GM21447 (cell line): Measurements from ENCODE around the gene GPS2.
"Not testable (repeated sequence)": the region's sequence is repeated elsewhere in the genome, so short reads cannot be mapped to it uniquely, and the experiment has no call there.

ENCODE experiments used
- ATAC-seq: cut with Tn5 transposase; IDR thresholded peaks from one replicate; pipeline ENCODE4 v1.9.1; 2021; ENCODE audit not compliant: unreplicated experiment

The GPS2 gene

DNA sequence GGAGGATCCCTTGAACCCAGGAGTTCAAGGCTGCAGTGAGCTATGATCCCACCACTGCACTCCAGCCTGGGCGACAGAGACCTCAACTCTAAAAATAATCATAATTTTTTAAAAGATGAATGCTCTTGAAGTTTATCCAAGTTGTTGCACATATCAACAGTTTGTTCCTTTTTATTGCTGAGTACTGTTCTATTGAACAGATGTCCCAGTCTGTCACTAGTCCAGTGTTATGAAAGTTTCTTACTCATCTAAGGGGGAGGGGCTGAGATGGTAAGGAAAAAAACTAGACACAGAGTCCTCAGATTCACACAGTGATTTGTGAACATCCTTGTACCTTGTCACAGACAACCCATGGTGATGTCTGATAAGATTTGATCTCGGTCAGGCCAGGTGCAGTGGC lies 25.0 kb upstream of the GPS2 start:
- no peak for ATAC-seq

- ATAC-seq = not testable (repeated sequence)
Measured at GRCh38 chr17:7337600-7337999, 22.4 kb upstream of the GPS2 start.

GRCh38 chr17:7336240-7337175 lies 21.3 kb upstream of the GPS2 start, which contains the start of gene ACAP1:
Gene ACAP1, plus strand, starts transcription at chr17:7336529. Its CDS starts 206 bp downstream, at chr17:7336735.
- ATAC-seq = peak; percentile 72

DNA sequence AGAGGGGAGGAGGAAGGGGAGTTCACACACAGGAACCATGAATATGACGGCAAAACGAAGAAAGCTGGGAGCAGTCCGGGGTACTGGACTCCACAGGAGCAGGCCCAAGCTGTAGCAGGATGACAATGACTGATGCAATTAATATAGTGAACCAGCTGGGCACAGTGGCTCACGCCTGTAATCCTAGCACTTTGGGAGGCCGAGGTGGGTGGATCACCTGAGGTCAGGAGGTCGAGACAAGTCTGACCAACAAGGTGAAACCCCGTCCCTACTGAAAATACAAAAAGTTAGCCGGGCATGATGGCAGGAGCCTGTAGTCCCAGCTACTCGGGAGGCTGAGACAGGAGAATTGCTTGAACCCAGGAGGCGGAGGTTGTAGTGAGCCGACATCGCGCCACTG lies 20.6 kb upstream of the GPS2 start:
- ATAC-seq = not testable (repeated sequence)

- ATAC-seq = no peak
Measured at GRCh38 chr17:7334938-7335538, 19.9 kb upstream of the GPS2 start.

GRCh38 chr17:7332600-7333069 lies 17.5 kb upstream of the GPS2 start:
- ATAC-seq = not testable (repeated sequence)

DNA sequence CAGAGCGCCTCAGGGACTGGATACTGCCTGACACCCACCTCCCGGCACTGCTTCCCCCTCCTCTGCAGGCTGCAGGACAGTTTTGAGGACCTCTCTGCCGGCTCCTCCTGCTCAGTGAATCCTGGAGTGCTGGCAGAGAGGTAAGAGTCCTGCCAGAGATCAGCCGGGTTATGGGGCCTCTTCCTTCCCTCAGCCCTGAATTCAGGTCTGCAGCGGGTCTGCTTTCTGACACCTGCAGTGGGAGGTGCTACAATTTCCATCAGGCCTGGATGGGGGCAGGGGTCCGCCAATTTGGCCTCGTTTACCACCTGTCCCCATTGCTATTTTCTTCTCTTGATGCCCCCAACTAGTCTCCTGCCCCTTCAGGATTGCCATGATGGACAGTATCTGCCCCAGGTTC lies 17.0 kb upstream of the GPS2 start:
- ATAC-seq = no peak

DNA sequence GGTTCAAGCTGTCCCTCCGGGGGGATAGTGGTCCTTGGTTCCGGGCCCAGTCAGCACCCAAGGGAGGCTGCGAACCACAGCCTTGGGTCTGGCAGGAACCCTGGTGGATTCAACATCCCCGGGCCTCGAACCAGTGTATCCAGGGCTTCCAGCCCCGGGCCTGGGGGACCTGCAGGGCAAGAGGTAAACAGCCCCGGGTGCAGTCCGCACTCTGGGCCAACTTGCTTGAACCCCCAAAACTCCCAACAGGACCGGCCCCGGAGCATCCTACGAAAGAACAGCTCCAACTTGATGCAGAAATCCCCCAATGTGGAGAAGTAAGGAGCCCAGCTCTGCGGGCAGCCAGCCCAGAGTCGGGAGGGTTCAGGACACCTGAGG lies 15.5 kb upstream of the GPS2 start:
- no peak for ATAC-seq

- peak; percentile 41 for ATAC-seq
Measured at GRCh38 chr17:7329997-7330637, 15.0 kb upstream of the GPS2 start.

DNA sequence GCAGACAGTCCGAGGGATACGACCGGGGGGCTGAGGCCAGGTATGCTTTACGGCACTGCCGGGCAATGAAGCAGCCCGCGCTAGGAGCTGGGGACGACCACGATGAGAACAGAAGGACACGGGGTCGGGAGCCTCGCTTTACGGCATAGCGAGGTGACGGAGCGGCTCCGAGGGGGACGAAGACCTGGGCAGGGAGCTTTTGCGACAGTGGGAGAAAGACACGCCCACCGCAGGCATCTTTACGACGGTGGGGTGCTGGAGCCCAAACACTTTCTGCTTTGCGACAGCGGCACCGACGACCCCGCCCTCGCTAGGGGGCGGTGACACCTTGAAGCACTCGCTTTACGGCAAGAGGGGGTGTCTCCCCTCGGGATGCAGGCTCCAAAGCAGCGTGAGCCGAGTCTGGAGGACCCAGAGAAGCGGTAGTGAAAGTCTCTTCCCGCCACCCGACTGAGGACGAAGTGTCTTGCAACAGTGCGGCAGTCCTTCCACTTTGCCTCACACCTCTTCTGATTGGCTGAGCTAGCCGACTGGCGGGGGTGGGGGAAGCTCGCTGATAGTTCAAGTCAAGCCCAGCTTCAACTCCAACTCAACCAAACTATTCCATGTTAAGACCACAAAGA lies 14.3 kb upstream of the GPS2 start:
- peak; percentile 43 for ATAC-seq

- ATAC-seq = peak; percentile 7
Measured at GRCh38 chr17:7328840-7329373, 13.7 kb upstream of the GPS2 start, which contains the start of gene NEURL4. Gene NEURL4, minus strand, starts transcription at chr17:7329335. Its CDS starts 23 bp downstream, at chr17:7329312.

DNA sequence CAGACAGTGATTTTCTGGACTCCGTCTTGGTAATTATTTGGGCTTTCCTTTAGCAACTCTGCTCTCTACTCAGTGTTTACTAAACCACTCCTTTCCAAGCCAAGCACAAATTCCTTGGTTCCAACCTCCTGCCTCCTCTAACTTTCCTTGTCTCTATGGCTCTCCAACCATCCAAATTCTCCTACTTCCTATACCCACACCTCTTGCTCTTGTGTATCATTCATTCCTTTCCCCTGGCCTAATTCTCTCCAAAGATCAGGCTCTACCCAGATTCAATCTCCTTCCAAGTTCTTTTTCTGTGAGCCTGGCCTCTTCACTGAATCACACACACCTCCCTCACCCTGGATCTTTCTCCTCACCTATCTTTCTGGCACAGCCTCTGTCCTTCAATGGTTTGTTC lies 12.8 kb upstream of the GPS2 start:
- ATAC-seq = no peak

DNA sequence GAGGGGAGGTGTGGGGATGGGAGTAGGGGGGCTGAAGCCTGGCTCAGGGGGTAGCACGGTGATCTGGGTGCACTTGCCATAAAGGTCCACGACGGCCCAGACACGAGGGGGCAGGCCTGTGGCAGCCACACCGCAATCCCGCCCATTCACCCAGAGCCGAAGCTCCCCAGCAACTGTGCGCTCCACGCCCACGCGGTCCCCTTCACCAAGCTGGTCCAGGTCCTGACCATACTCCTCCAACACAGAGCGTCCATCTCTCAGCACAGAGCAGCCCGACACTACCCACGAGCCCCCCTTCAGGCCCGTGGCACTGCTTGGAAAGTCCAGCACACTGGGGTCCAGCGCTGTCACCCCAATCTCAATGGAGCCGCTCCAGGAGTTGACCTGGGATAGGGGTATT lies 12.3 kb upstream of the GPS2 start:
- no peak for ATAC-seq

DNA sequence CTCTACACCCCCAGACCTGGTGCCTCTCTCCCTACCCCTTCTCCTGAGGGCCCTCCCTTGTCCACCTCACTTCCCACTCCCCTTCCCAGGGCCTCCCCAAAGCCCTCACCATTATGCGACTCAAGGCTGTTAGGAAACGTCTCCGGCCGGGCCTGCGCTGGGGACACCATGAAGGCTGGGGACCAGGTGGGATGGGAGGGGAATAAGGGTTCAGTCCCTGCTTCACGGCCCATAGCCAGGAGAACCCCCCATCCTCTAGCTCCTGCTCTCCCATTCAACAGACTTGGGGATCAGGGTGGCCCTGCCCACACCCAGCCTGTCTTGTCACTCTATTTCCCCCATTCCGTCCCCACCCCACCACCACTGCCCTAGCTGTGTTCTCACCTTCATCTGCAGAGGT lies 11.9 kb upstream of the GPS2 start:
- ATAC-seq = no peak

DNA sequence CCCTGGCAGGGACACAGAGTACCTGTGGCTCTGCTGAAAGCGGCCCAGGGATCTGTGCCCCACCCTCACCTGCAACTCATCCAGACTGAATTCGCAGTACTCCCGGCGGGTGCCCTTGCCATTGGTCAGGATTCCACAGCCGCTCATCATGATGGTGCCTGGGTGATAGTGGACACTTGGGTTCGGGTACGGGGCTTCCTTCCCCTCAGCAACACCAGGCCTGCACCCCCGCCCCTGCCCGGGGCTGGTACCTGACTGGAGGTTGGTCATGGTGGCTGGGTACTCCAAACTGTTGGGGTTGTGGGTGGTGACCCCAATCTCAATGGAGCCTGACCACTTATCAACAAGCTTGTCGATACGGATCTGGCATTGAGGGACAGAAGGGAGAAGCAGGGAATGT lies 11.0 kb upstream of the GPS2 start:
- no peak for ATAC-seq

DNA sequence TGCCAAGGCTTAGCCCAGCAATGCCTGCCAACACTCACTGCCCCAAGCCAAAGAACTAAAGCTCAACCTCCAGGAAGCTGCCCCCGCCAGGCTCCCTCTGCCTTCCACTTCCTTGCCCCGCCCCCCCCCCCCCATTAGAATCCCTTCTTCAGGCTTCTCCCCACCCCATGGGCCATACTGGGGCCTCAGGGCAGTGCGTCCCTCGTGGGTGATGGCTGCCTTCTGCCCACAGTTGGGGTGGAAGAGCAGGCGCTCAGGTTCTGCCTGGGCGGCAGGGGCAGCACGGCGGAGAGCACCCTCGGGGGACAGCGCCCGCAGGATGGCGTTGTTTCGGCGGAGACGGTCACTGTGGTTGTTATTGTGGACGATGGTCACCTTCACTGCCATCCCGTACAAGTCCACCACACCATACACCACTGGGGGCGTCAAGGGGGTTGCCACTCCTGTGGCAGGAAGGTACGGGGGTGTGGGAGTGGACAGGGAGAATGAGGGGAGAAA lies 9.9 kb upstream of the GPS2 start:
- ATAC-seq = no peak

DNA sequence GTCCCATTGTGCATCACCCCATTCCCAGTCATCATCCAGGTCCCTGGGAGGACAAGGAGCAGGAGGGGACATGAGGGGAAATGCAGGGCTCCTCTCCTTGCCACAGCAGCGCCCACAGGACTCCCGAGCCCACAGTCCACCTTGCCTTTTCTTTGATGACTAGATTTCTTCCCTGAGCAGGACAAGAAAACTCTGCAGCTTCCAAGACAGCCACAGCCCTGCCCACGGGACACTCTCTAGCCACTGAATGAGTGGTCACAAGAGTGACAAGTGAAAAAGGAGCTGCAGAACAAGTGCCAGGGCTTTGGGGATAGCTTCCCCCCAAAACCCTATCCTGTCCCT lies 9.2 kb upstream of the GPS2 start:
- no peak for ATAC-seq

- no peak for ATAC-seq
Measured at GRCh38 chr17:7323731-7324437, 8.7 kb upstream of the GPS2 start.

DNA sequence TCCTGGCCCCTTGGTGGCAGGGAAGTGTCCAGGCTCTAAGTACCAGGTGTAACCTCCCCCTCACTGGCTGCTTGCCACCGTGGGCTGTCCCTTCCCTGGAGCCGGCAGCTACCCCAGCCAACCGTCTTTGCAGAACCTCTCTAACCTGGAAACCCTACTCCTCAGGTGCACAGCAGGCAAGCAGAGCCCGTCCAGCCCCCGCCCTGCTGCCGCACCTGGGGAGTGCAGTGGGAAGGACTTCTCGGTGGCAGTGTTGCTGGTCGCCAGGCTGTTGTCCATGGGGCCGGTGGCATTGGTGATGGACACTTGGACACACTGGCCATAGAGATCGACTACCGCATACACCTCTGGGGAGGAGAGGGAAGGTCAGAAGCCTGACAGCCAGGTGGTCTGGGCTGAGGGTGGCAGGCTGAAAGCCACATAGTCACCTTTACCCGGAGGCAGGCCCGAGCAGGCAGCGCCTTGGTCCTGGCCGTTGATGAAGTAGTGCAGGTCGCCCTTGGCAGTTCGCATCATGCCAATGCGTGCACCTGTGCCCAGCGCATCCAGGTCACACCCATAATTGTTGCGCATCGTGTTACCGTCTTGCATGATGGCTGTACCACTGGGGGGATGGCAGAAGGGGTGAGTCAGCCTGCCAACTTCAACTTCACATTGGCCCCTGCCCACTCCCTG lies 7.5 kb upstream of the GPS2 start:
- no peak for ATAC-seq

- no peak for ATAC-seq
Measured at GRCh38 chr17:7321466-7321865, 6.3 kb upstream of the GPS2 start.
